ENCODE results near the gene PDLIM5.
"Not testable (repeated sequence)": the region's sequence is repeated elsewhere in the genome, so short reads cannot be mapped to it uniquely, and the experiment has no call there.

Gene PDLIM5

GRCh38 chr4:94613248-94613647 is 161.5 kb downstream of the PDLIM5 start:
- no peak for DNase-seq

- DNase-seq, result no peak
Measured at GRCh38 chr4:94615451-94615850, 163.7 kb downstream of the PDLIM5 start.

GRCh38 chr4:94621491-94622080 is 169.8 kb downstream of the PDLIM5 start:
- peak in 1 of 2 donors; percentile 34 for DNase-seq

GRCh38 chr4:94623126-94623911 is 171.6 kb downstream of the PDLIM5 start:
- no peak for DNase-seq

- DNase-seq, result no peak
Measured at GRCh38 chr4:94626942-94627341, 175.2 kb downstream of the PDLIM5 start.

- not testable (repeated sequence) for DNase-seq
Measured at GRCh38 chr4:94629058-94629457, 177.3 kb downstream of the PDLIM5 start.

GRCh38 chr4:94629837-94630236 is 178.1 kb downstream of the PDLIM5 start:
- no peak for DNase-seq

GRCh38 chr4:94634271-94634670 is 182.5 kb downstream of the PDLIM5 start:
- DNase-seq, result no peak

- no peak for DNase-seq
Measured at GRCh38 chr4:94635177-94635576, 183.4 kb downstream of the PDLIM5 start.

GRCh38 chr4:94636004-94636403 is 184.3 kb downstream of the PDLIM5 start:
- no peak for DNase-seq

- DNase-seq, result no peak
Measured at GRCh38 chr4:94639298-94639697, 187.6 kb downstream of the PDLIM5 start.

GRCh38 chr4:94640151-94640550 is 188.4 kb downstream of the PDLIM5 start:
- DNase-seq, result no peak

- no peak for DNase-seq
Measured at GRCh38 chr4:94641702-94642560, 190.2 kb downstream of the PDLIM5 start.

- DNase-seq, result no peak
Measured at GRCh38 chr4:94642561-94642866, 190.8 kb downstream of the PDLIM5 start.

- DNase-seq, result no peak
Measured at GRCh38 chr4:94648699-94649098, 197.0 kb downstream of the PDLIM5 start.

- DNase-seq, result no peak
Measured at GRCh38 chr4:94649381-94650133, 197.8 kb downstream of the PDLIM5 start.

GRCh38 chr4:94650134-94650495 is 198.4 kb downstream of the PDLIM5 start:
- DNase-seq, result no peak

GRCh38 chr4:94650690-94651089 is 198.9 kb downstream of the PDLIM5 start:
- no peak for DNase-seq

GRCh38 chr4:94653095-94653649 is 201.4 kb downstream of the PDLIM5 start:
- no peak for DNase-seq

- DNase-seq, result no peak
Measured at GRCh38 chr4:94653984-94654609, 202.4 kb downstream of the PDLIM5 start.

- DNase-seq, result no peak
Measured at GRCh38 chr4:94654714-94655113, 203.0 kb downstream of the PDLIM5 start.

- DNase-seq, result no peak
Measured at GRCh38 chr4:94660614-94661013, 208.9 kb downstream of the PDLIM5 start.

Measured in CD4-positive, alpha-beta T cell treated with Interleukin-4 for 1 hour (primary cell).